HCT116 (cell line): ENCODE data around the gene DOK7.

Experiments used
- EZH2 ChIP-seq: fragments of 200-600 bp; sonication (generic); IDR thresholded peaks from 2 replicates; pipeline ENCODE4 v1.6.1; 2017; ENCODE audit warnings: antibody characterized with exemption, mixed run types
- SIN3A ChIP-seq: IDR thresholded peaks from 2 replicates; pipeline ENCODE4 v1.6.1; 2012; ENCODE audit warnings: low read depth
- TF ChIP-seq, protein P1 (sequence below), 3 experiments: fragments of 200-600 bp in 1 of 3; sonication (generic) in 1 of 3; IDR thresholded peaks in 2 of 3; conservative IDR thresholded peaks in 1 of 3; 2 replicates each; pipeline ENCODE4 v1.5.1; 2012 to 2017; ENCODE audit warnings: low read depth in 2 of 3, low read length in 2 of 3, antibody characterized with exemption in 1 of 3, borderline replicate concordance in 1 of 3, control low read depth in 1 of 3, mild to moderate bottlenecking in 1 of 3, mixed read lengths in 1 of 3, mixed run types in 1 of 3, moderate library complexity in 1 of 3; ENCODE audit not compliant: insufficient read depth in 1 of 3
- TF ChIP-seq, protein P2 (sequence below): IDR thresholded peaks from 2 replicates; pipeline ENCODE4 v1.6.1; 2012

DNA sequence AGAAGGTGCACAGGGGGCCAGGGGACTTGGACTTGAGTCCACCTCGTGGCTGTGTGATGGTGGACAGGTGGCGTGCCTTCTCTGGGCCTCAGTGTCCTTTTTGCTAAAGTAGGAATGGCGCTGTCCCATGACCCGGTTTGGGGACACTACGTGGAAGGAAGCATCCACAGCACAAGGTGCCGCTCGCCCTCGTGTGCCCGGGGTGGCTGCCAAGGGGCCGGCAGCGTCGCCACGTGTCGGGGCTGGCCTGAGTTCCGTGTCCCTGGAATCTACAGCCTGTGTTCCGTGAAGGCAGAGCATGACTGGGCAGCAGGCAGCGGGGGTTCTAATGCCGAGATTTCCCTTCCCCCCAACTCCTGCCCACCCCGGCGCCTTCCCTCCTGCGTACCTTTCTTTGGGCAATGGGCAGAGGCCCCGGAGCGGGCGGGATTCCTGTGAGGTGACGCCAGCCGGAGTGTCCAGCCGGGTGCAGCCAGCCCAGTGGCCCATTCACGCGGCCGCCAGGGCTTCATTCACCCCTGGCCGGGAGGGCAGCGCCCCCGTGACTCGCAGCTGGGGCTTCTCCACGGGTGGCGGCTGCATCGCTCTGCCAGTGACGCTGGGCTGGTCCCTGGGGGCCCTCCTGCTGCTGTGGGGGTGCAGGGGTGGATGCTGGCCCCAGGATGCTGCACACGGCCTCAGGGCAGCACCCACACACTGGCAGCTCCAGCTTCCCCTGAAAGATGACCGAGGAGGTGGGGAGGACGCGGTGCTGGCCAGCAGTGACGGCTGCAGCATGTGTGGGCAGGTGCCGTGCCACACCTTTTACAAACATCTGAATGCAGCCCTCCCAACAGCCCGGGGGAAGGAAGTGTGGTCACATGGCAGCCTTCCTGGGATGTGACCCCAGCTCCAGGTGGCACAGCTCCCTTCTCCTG lies 21.2 kb downstream of the DOK7 start:
- TF ChIP-seq EZH2, result no peak
- TF ChIP-seq, protein P1, sequence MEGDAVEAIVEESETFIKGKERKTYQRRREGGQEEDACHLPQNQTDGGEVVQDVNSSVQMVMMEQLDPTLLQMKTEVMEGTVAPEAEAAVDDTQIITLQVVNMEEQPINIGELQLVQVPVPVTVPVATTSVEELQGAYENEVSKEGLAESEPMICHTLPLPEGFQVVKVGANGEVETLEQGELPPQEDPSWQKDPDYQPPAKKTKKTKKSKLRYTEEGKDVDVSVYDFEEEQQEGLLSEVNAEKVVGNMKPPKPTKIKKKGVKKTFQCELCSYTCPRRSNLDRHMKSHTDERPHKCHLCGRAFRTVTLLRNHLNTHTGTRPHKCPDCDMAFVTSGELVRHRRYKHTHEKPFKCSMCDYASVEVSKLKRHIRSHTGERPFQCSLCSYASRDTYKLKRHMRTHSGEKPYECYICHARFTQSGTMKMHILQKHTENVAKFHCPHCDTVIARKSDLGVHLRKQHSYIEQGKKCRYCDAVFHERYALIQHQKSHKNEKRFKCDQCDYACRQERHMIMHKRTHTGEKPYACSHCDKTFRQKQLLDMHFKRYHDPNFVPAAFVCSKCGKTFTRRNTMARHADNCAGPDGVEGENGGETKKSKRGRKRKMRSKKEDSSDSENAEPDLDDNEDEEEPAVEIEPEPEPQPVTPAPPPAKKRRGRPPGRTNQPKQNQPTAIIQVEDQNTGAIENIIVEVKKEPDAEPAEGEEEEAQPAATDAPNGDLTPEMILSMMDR (IDR thresholded peaks at IDR 0.05 in 2 of 3, conservative IDR thresholded peaks at IDR 0.05 in 1 of 3; ENCODE audit: borderline replicate concordance in 1 of 3, insufficient read depth in 1 of 3, low read depth in 2 of 3, low read length in 2 of 3), result no peak
- TF ChIP-seq SIN3A, result no peak
- TF ChIP-seq, protein P2, sequence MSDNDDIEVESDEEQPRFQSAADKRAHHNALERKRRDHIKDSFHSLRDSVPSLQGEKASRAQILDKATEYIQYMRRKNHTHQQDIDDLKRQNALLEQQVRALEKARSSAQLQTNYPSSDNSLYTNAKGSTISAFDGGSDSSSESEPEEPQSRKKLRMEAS, result no peak; the same call in none of the 2 replicates
